ENCODE results near the gene CORO1C. TPM values are rescaled to one million over a fixed set of nuclear protein-coding genes. Genes with fewer than 3 reads are reported as not detected.

CORO1C gene
- total and polyA plus RNA-seq, 2 donors (not counting 3 experiments of a cell fraction or from before 2014, with no cell fraction given), result 150 to 240 TPM

- ChIA-PET POLR2A (interaction anchor here (0.8 kb wide), 1 partner anchor 11 kb away, joined by 3 read pairs; no protein-coding TSS in a partner anchor), CTCF (interaction anchor here (5.7 kb wide), 1 partner anchor 29 kb away, joined by 59 read pairs; no protein-coding TSS in a partner anchor)
- H3K4me2 ChIP-seq (ENCODE audit: insufficient read depth, low read length), result no peak overlapping the region
- DNase-seq (ENCODE audit: low read depth, low spot score), result no peak
- intact Hi-C loops (cut with micrococcal nuclease), result no loop called here
- peaks cover 78% of the 10 kb centered on the region for H3K79me2 ChIP-seq (ENCODE audit: control insufficient read depth, insufficient read depth, low read length)
- no peak overlapping the region for H3K4me3 ChIP-seq (replicated peaks in 1 of 3; ENCODE audit: insufficient read depth in 1 of 3, low read depth in 1 of 3, low read length in 3 of 3)
- H3K27me3 ChIP-seq (ENCODE audit: control insufficient read depth in 2 of 2, insufficient read depth in 2 of 2, low read length in 2 of 2), result no peaks in the 10 kb centered on the region
- no peak overlapping the region for H3K27ac ChIP-seq (ENCODE audit: insufficient read depth, low read depth, low read length)
- no peaks in the 10 kb centered on the region for H3K9me1 ChIP-seq (replicated peaks; ENCODE audit: control insufficient read depth, extremely low read depth, insufficient read depth, low read length)
- H3K9me3 ChIP-seq (replicated peaks; ENCODE audit: control insufficient read depth, insufficient read depth, low read length), result no peaks in the 10 kb centered on the region
- TF ChIP-seq POLR2A (IDR thresholded peaks at IDR 0.05; ENCODE audit: low read depth, low read length) (no peak), EZH2 (IDR thresholded peaks at IDR 0.05; ENCODE audit: borderline replicate concordance, low read depth, low read length, severe bottlenecking) (no peak), FOS (IDR thresholded peaks at IDR 0.05; ENCODE audit: borderline replicate concordance, insufficient read depth, low read length) (no peak), JUN (IDR thresholded peaks at IDR 0.05; ENCODE audit: borderline replicate concordance, insufficient read depth, insufficient read length, low read depth) (no peak), GATA2 (IDR thresholded peaks at IDR 0.05; ENCODE audit: insufficient read depth, insufficient read length, low read depth, low read length) (no peak), CTCF (IDR thresholded peaks at IDR 0.05; ENCODE audit: extremely low read depth in 1 of 2, insufficient read depth in 1 of 2, low read depth in 1 of 2, low read length in 2 of 2) (no peak), MYC (IDR thresholded peaks at IDR 0.05; ENCODE audit: low read depth, low read length) (no peak), MAX (IDR thresholded peaks at IDR 0.05; ENCODE audit: insufficient read depth, insufficient read length) (no peak), POLR2AphosphoS5 (IDR thresholded peaks at IDR 0.05; ENCODE audit: insufficient read depth, low read depth, low read length) (no peak)
- dilution Hi-C loops (cut with MboI; ENCODE audit: extremely low pct_ligation_motif_present, low sequenced_read_pairs), result no loop called here
- peaks cover 38% of the 10 kb centered on the region for H3K4me1 ChIP-seq (ENCODE audit: control insufficient read depth, extremely low read depth, insufficient read depth, low read length)
- H4K20me1 ChIP-seq (replicated peaks; ENCODE audit: control insufficient read depth, extremely low read depth, insufficient read depth, low read length), result no peaks in the 10 kb centered on the region
- no peak for FAIRE-seq
- no peak overlapping the region for H3K9ac ChIP-seq (replicated peaks; ENCODE audit: extremely low read depth, insufficient read depth, low read length)
- BruUV-seq (replicated peaks), result no TSS peak
- H2AFZ ChIP-seq (ENCODE audit: low read depth, low read length), result no peak overlapping the region
- H3K36me3 ChIP-seq (ENCODE audit: control insufficient read depth in 2 of 2, extremely low read depth in 1 of 2, insufficient read depth in 2 of 2, low read length in 2 of 2), result peaks cover 0 to 8% of the 10 kb centered on the region in 2 experiments
Observed at GRCh38 chr12:108693751-108694150, 37.6 kb downstream of the CORO1C start.

All from endothelial cell of umbilical vein (primary cell).